ENCODE data around the gene RHBDD1.

RHBDD1 gene

DNA sequence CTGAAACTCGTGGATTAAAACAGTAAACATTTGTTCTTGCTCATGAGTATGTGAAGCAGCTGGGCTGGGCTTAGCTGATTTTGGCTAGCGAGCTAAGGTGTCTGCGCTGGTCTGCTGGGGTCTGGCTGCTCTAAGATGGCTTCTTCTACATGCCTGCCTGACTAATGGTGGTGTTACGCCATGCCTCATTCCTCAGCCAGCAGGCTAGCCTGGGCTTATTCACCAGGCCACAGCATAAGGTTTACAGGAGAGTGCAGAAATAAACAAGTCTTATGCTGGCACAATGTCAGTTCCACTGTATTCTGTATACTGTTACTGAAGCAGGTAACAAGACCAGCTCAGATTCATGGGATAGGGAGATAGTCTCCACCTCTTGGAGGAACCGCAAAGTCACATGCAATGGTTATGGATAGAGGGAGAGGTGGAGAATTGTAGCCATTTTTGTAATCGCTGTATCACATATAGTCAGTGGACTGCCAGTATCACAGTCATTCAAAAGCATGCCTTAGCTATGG lies 80.0 kb downstream of the RHBDD1 start:
- H3K4me3 ChIP-seq (ENCODE audit: control insufficient read depth, low read depth, low read length), result no peak overlapping the region
- DNase-seq (ENCODE audit: low read depth), result peak; percentile 83
- TF ChIP-seq, protein P1, sequence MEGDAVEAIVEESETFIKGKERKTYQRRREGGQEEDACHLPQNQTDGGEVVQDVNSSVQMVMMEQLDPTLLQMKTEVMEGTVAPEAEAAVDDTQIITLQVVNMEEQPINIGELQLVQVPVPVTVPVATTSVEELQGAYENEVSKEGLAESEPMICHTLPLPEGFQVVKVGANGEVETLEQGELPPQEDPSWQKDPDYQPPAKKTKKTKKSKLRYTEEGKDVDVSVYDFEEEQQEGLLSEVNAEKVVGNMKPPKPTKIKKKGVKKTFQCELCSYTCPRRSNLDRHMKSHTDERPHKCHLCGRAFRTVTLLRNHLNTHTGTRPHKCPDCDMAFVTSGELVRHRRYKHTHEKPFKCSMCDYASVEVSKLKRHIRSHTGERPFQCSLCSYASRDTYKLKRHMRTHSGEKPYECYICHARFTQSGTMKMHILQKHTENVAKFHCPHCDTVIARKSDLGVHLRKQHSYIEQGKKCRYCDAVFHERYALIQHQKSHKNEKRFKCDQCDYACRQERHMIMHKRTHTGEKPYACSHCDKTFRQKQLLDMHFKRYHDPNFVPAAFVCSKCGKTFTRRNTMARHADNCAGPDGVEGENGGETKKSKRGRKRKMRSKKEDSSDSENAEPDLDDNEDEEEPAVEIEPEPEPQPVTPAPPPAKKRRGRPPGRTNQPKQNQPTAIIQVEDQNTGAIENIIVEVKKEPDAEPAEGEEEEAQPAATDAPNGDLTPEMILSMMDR (conservative IDR thresholded peaks at IDR 0.05; ENCODE audit: control insufficient read depth, insufficient read depth, low read depth, low read length), result no peak

DNA sequence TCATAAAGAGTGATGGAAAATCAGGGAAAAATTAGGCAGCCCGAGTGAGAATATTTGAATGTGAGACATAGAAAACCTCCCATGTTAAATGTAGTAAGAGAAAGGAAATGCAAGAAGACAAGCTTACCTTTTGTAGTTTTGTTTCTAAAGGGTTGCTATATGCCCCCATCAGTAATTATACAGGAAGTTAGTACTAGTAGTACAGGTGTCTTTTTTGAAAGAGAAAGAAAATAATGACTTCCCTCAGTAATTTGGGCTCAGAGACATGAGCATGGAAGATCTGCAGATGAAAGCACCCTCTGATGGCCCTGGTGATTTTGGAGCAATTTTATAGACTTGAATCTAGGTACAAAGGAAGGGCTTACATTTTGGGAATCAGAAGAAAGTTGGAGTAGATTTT lies 80.8 kb downstream of the RHBDD1 start:
- H3K4me3 ChIP-seq (ENCODE audit: control insufficient read depth, low read depth, low read length), result no peak overlapping the region
- no peak for DNase-seq (ENCODE audit: low read depth)
- TF ChIP-seq, protein P1 (conservative IDR thresholded peaks at IDR 0.05; ENCODE audit: control insufficient read depth, insufficient read depth, low read depth, low read length), result no peak

DNA sequence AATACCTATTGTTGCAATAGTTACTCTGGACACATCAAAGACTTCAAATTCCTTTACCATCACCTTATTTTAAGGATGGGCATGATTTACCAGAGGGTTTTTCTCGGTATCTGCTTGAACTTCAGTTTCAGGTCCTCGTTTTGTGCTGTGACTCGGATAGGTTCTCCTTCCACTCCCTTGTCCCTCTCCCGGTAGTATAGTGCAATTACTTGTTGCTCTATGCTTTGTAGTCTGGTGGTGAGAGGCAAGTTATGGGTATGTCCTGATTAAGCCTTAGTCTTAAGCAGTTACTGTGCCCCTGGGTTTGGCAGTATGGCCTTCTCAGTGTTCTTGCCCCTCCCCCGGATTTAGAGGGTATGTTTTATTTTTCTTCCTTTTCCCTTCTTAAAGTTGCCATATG lies 96.6 kb downstream of the RHBDD1 start:
- no peak overlapping the region for H3K4me3 ChIP-seq (ENCODE audit: control insufficient read depth, low read depth, low read length)
- DNase-seq (ENCODE audit: low read depth), result no peak
- TF ChIP-seq, protein P1 (conservative IDR thresholded peaks at IDR 0.05; ENCODE audit: control insufficient read depth, insufficient read depth, low read depth, low read length), result no peak

DNA sequence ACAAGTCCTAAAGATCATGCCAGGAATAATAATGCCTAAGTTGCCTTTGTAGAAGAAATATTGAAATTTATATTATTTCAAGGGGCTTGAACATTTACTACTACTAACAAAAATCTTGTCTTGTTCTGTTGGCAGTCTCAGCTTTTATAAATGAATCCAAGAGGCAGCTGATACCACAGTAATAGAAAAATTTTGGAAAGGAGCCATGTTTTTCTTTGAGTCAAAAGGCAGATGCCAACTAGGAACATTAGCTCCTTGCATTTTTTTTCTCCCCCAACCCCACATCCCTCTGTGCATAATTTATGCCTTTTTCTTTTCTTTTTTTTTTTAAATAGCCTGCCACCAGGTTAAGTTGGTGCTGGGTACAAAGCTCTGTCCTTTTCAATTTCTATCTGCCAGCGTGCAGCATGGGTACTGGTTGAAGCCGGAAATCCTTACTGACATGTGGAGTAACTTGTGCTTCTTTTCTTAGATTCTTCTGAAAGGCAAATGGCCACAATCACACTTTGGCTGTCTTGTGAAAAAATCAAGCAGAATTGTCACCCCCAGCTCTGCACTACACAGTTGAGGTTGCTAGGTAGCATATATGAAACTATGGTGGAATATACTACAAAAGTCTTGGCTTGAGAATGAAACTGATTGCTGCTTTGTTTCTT lies 98.8 kb downstream of the RHBDD1 start:
- TF ChIP-seq, protein P1 (conservative IDR thresholded peaks at IDR 0.05; ENCODE audit: control insufficient read depth, insufficient read depth, low read depth, low read length), result no peak
- DNase-seq (ENCODE audit: low read depth), result peak; percentile 12
- no peak overlapping the region for H3K4me3 ChIP-seq (ENCODE audit: control insufficient read depth, low read depth, low read length)

DNA sequence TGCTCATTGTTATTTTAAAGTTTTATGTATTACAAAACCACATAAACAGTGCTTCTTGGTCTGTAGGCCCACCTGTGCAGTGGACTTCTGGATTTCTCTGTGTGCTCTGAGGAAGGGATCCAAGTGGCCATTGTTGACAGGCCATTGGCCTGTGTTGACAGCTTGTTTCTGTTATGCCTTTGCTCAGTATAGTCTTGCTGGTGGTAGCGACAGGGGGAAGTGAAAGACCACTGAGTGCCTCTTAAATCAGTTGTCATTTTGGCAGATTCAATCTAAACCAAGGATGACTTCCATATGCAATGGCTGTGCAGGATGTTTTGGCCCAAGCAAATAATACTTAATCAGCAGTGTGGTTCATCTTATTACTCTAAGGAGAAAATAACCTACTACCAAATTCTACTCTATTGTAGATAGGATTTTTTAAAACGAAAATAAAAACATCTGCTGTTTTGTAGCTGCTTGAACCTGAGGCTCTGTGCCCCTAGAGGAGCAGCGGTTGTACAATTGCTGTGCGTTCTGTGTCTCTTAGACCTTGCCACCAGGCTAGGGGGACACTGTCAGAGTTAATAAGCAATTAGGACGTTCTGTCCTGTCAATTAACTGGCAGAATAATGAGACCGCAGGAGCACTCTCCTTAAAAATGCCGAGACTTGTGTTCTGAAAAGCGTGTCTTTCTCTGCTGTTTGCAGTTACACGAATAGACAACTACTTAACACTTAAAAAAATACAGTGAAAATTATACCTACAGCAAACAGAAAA lies 108.2 kb downstream of the RHBDD1 start:
- TF ChIP-seq, protein P1 (conservative IDR thresholded peaks at IDR 0.05; ENCODE audit: control insufficient read depth, insufficient read depth, low read depth, low read length), result no peak
- no peak overlapping the region for H3K4me3 ChIP-seq (ENCODE audit: control insufficient read depth, low read depth, low read length)
- DNase-seq (ENCODE audit: low read depth), result no peak

DNA sequence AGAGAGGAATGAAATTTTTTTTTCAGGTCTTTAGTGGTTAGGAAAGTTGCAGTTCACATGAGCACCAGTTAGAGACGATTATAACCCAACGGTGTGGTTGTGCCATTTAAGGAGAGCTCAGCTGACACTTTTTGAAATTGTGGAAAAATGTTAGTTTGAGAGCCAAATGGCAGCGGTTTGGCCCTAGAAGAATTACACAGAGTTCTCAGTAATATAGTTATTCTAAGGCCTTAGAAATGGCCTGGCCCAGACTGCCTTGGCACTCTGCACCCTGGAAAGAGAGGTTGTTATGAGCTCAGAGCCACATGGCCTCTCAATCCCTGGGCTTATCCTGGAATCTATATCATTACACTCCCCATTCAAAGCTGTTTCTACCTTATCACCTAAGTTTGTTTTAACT lies 117.4 kb downstream of the RHBDD1 start:
- peak; percentile 24 for DNase-seq (ENCODE audit: low read depth)
- no peak overlapping the region for H3K4me3 ChIP-seq (ENCODE audit: control insufficient read depth, low read depth, low read length)
- TF ChIP-seq, protein P1 (conservative IDR thresholded peaks at IDR 0.05; ENCODE audit: control insufficient read depth, insufficient read depth, low read depth, low read length), result no peak
